Glomerular visceral epithelial cell (primary cell): ENCODE results near the gene ANKRD10.
A peak's percentile ranks its signal among the peaks of the same experiment; 100 is the strongest.

Source experiments
- DNase-seq: peaks from one replicate; pipeline ENCODE4 v3.0.0-alpha.2; 2016; ENCODE audit errors: extremely low spot score

ANKRD10 gene

GRCh38 chr13:110944968-110945927 lies 30.4 kb upstream of the ANKRD10 start:
- no peak for DNase-seq

- DNase-seq, result peak; percentile 47
These were observed 29.5 kb upstream of the ANKRD10 start for GRCh38 chr13:110944121-110944967.

GRCh38 chr13:110942248-110942981 lies 27.5 kb upstream of the ANKRD10 start:
- peak; percentile 87 for DNase-seq

GRCh38 chr13:110938662-110939421 lies 24.0 kb upstream of the ANKRD10 start:
- no peak for DNase-seq

GRCh38 chr13:110937511-110938285 lies 22.8 kb upstream of the ANKRD10 start:
- DNase-seq, result no peak

- DNase-seq, result no peak
These were observed 21.6 kb upstream of the ANKRD10 start for GRCh38 chr13:110936519-110936918.

- no peak for DNase-seq
These were observed 17.7 kb upstream of the ANKRD10 start for GRCh38 chr13:110932588-110932987.

- no peak for DNase-seq
These were observed 14.4 kb upstream of the ANKRD10 start for GRCh38 chr13:110929104-110929777.

- DNase-seq, result no peak
These were observed 10.2 kb upstream of the ANKRD10 start for GRCh38 chr13:110925023-110925612.

- DNase-seq, result no peak
These were observed 9.7 kb upstream of the ANKRD10 start for GRCh38 chr13:110924639-110924934.

GRCh38 chr13:110923777-110924638 lies 9.1 kb upstream of the ANKRD10 start:
- DNase-seq, result no peak

- DNase-seq, result no peak
These were observed 8.2 kb upstream of the ANKRD10 start for GRCh38 chr13:110923086-110923485.

GRCh38 chr13:110922506-110922905 lies 7.6 kb upstream of the ANKRD10 start:
- no peak for DNase-seq

- no peak for DNase-seq
These were observed 6.8 kb upstream of the ANKRD10 start for GRCh38 chr13:110921695-110922094.

GRCh38 chr13:110921209-110921608 lies 6.3 kb upstream of the ANKRD10 start:
- DNase-seq, result no peak

- peak; percentile 49 for DNase-seq
These were observed 5.2 kb upstream of the ANKRD10 start for GRCh38 chr13:110920038-110920437.

- peak; percentile 88 for DNase-seq
These were observed 1.7 kb upstream of the ANKRD10 start for GRCh38 chr13:110916301-110917142.

GRCh38 chr13:110915874-110916206 lies 971 bp upstream of the ANKRD10 start:
- DNase-seq, result no peak
